Parathyroid adenoma (tissue), 2 donors: ENCODE measurements around the gene UAP1.

Experiments used
- H2AFZ ChIP-seq: fragments of 300-600 bp; sonication (generic); one replicate; pipeline ENCODE4 v1.7.0; 2017; ENCODE audit warnings: antibody characterized with exemption, mild to moderate bottlenecking
- H3K27ac ChIP-seq: fragments of 300-600 bp; sonication (generic); one replicate; pipeline ENCODE4 v1.7.0; 2017
- H3K27me3 ChIP-seq: fragments of 300-600 bp; sonication (generic); one replicate; pipeline ENCODE4 v1.7.0; 2017; ENCODE audit warnings: low read length; ENCODE audit not compliant: control insufficient read depth, insufficient read depth
- H3K36me3 ChIP-seq: fragments of 300-600 bp; sonication (generic); one replicate; pipeline ENCODE4 v1.7.0; 2017; ENCODE audit warnings: low read length; ENCODE audit not compliant: control insufficient read depth, insufficient read depth
- H3K4me1 ChIP-seq: fragments of 300-600 bp; sonication (generic); one replicate; pipeline ENCODE4 v1.7.0; 2017; ENCODE audit warnings: control low read depth
- H3K4me2 ChIP-seq: fragments of 300-600 bp; sonication (generic); one replicate; pipeline ENCODE4 v1.7.0; 2017; ENCODE audit warnings: low read length
- H3K4me3 ChIP-seq: fragments of 300-600 bp; sonication (generic); one replicate; pipeline ENCODE4 v1.7.0; 2017; ENCODE audit warnings: low read depth, low read length
- H3K79me2 ChIP-seq: fragments of 300-600 bp; sonication (generic); one replicate; pipeline ENCODE4 v1.7.0; 2017; ENCODE audit warnings: control low read depth
- H3K9ac ChIP-seq: fragments of 300-600 bp; sonication (generic); one replicate; pipeline ENCODE4 v1.7.0; 2017; ENCODE audit warnings: mild to moderate bottlenecking
- H3K9me3 ChIP-seq: fragments of 300-600 bp; sonication (generic); one replicate; pipeline ENCODE4 v1.7.0; 2017; ENCODE audit warnings: low read length; ENCODE audit not compliant: control insufficient read depth
- TF ChIP-seq, protein P1 (sequence below): fragments of 300-600 bp; sonication (generic); IDR thresholded peaks from one replicate; pipeline ENCODE4 v1.7.0; 2017; ENCODE audit warnings: antibody characterized with exemption, mild to moderate bottlenecking
- donor health status: primary hyperparathyroidism.

Gene UAP1

GRCh38 chr1:162626094-162626493 is 64.6 kb downstream of the UAP1 start:
- Histone ChIP-seq H3K4me1 (no peaks in the 10 kb centered on the region), H3K4me3 (no peak overlapping the region), H3K79me2 (no peaks in the 10 kb centered on the region), H3K27ac (no peak overlapping the region), H3K27me3 (no peaks in the 10 kb centered on the region), H3K36me3 (no peaks in the 10 kb centered on the region), H3K9ac (no peak overlapping the region), H3K9me3 (no peaks in the 10 kb centered on the region), H3K4me2 (no peak overlapping the region), H2AFZ (no peak overlapping the region)
- TF ChIP-seq, protein P1, sequence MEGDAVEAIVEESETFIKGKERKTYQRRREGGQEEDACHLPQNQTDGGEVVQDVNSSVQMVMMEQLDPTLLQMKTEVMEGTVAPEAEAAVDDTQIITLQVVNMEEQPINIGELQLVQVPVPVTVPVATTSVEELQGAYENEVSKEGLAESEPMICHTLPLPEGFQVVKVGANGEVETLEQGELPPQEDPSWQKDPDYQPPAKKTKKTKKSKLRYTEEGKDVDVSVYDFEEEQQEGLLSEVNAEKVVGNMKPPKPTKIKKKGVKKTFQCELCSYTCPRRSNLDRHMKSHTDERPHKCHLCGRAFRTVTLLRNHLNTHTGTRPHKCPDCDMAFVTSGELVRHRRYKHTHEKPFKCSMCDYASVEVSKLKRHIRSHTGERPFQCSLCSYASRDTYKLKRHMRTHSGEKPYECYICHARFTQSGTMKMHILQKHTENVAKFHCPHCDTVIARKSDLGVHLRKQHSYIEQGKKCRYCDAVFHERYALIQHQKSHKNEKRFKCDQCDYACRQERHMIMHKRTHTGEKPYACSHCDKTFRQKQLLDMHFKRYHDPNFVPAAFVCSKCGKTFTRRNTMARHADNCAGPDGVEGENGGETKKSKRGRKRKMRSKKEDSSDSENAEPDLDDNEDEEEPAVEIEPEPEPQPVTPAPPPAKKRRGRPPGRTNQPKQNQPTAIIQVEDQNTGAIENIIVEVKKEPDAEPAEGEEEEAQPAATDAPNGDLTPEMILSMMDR: no peak

- no peak overlapping the region for H3K4me3 ChIP-seq
- TF ChIP-seq, protein P1: no peak
- H3K27ac ChIP-seq: no peak overlapping the region
- no peak overlapping the region for H3K9ac ChIP-seq
- no peaks in the 10 kb centered on the region for H3K9me3 ChIP-seq
- no peak overlapping the region for H2AFZ ChIP-seq
- no peaks in the 10 kb centered on the region for H3K27me3 ChIP-seq
- H3K79me2 ChIP-seq: no peaks in the 10 kb centered on the region
- H3K4me1 ChIP-seq: no peaks in the 10 kb centered on the region
- H3K4me2 ChIP-seq: no peak overlapping the region
- H3K36me3 ChIP-seq: no peaks in the 10 kb centered on the region
Observed at GRCh38 chr1:162626761-162627160, 65.2 kb downstream of the UAP1 start.

GRCh38 chr1:162627662-162628296 is 66.3 kb downstream of the UAP1 start:
- Histone ChIP-seq H3K79me2 (no peaks in the 10 kb centered on the region), H2AFZ (no peak overlapping the region), H3K27me3 (no peaks in the 10 kb centered on the region), H3K4me3 (no peak overlapping the region), H3K4me2 (no peak overlapping the region), H3K27ac (no peak overlapping the region), H3K9me3 (no peaks in the 10 kb centered on the region), H3K36me3 (no peaks in the 10 kb centered on the region), H3K4me1 (no peaks in the 10 kb centered on the region), H3K9ac (no peak overlapping the region)
- TF ChIP-seq, protein P1: no peak

DNA sequence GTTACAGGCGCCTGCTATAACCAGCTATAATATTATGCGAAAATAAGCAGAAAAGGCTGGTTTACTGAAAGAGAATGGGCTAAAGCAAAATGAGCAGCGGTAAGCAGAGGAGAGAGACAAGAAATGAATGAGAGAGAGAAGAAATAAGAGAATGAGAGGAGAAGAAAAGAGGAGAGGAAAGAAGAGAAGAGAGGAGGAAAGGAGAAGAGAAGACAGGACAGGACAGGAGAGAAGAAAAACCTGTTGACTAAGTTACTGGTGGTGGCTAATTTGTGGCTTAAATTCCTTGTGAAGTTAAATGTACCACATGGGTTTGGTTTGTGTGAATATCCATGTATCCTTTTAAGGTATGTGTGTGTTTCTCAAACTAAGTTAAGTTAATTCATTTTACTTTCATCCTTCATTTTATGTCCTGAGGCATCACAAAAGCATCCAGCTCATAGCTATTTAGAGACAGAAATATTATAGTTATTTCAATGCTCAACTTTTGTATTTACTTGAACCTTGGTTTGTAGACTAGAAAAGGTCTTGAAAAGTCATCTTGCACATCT is 67.6 kb downstream of the UAP1 start:
- H3K9ac ChIP-seq: no peak overlapping the region
- no peaks in the 10 kb centered on the region for H3K36me3 ChIP-seq
- TF ChIP-seq, protein P1: no peak
- H3K27ac ChIP-seq: no peak overlapping the region
- no peaks in the 10 kb centered on the region for H3K79me2 ChIP-seq
- no peaks in the 10 kb centered on the region for H3K9me3 ChIP-seq
- no peaks in the 10 kb centered on the region for H3K4me1 ChIP-seq
- no peaks in the 10 kb centered on the region for H3K27me3 ChIP-seq
- H3K4me2 ChIP-seq: no peak overlapping the region
- no peak overlapping the region for H2AFZ ChIP-seq
- no peak overlapping the region for H3K4me3 ChIP-seq

DNA sequence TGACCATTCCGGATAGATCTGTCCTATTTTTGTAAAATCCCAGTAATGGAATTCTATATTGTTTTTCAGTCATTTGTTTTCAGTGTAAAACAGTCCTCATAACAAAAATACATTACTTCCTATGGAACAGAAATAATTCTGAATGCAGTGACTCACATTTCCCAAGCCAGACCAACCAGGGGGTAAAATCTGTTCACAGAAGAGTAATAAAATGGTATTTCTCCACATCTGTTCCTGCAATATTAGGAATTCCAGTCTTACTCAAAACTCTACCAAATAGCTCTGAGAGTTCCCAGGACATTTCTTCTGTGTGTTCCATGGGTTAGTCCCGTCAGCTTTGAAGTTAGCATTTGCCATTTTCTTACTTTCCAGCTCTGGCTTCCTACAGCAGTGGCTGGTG is 68.1 kb downstream of the UAP1 start:
- H3K4me3 ChIP-seq: no peak overlapping the region
- no peak overlapping the region for H3K27ac ChIP-seq

More for the DNA sequence above, 68.1 kb downstream of the UAP1 start:
- Histone ChIP-seq H3K4me1 (no peaks in the 10 kb centered on the region), H3K9me3 (no peaks in the 10 kb centered on the region), H3K36me3 (no peaks in the 10 kb centered on the region), H3K79me2 (no peaks in the 10 kb centered on the region), H3K4me2 (no peak overlapping the region), H2AFZ (no peak overlapping the region), H3K9ac (no peak overlapping the region), H3K27me3 (no peaks in the 10 kb centered on the region)
- TF ChIP-seq, protein P1: no peak
